Testis (tissue), 3 donors: ENCODE results near the gene SNPH. TPM values are rescaled to one million over a fixed set of nuclear protein-coding genes. Genes with fewer than 3 reads are reported as not detected.

Source experiments
- DNase-seq: peaks from one replicate; pipeline ENCODE4 v3.0.0-alpha.2; 2019
- H3K27ac ChIP-seq, 2 donors: fragments of 200-600 bp; sonication (generic); one replicate each; pipeline ENCODE4 v1.5.1; 2019
- H3K27me3 ChIP-seq: fragments of 200-600 bp; sonication (generic); one replicate; pipeline ENCODE4 v1.5.1; 2019
- H3K36me3 ChIP-seq: fragments of 200-600 bp; sonication (generic); one replicate; pipeline ENCODE4 v1.5.1; 2017; ENCODE audit warnings: low read depth; ENCODE audit errors: missing control alignments
- H3K4me1 ChIP-seq: fragments of 200-600 bp; sonication (generic); one replicate; pipeline ENCODE4 v1.5.1; 2019
- H3K4me3 ChIP-seq, 2 donors: fragments of 200-600 bp; sonication (generic); one replicate each; pipeline ENCODE4 v1.5.1; 2017 to 2019
- H3K9me3 ChIP-seq: fragments of 200-600 bp; sonication (generic); one replicate; pipeline ENCODE4 v1.5.1; 2017
- POLR2A ChIP-seq: fragments of 450-650 bp; IDR thresholded peaks from one replicate; pipeline ENCODE4 v1.6.1; 2017; ENCODE audit warnings: antibody characterized with exemption, mild to moderate bottlenecking, moderate library complexity
- WGBS, 2 donors: methylation state at CpG; one replicate each; pipeline ENCODE4 v1.1.5; 2018; 5-methylcytosine and 5-hydroxymethylcytosine counted together
- intact Hi-C: fragments of 100-400 bp; cut with DNase I; formaldehyde crosslinking; loops from one replicate; pipeline ENCODE4 v1.15.1; 2023; ENCODE audit warnings: low total_unique reads
- polyA plus RNA-seq: library from polyadenylated mRNA; stranded (reverse); fragments of 350-450 nt; fragmentation: Illumina TruSeq; extraction: RNeasy Lipid Tissue Mini Kit (QIAGEN cat#74804); gene quantifications from one replicate; pipeline ENCODE4 v1.2.3, GENCODE V29; 2014; ENCODE audit warnings: low read depth, low replicate concordance; ENCODE audit not compliant: insufficient read depth
- total RNA-seq, 2 donors: library from RNA; depleted of rRNA; stranded (reverse); fragments of >200 nt; gene quantifications; one replicate each; pipeline ENCODE4 v1.2.3, GENCODE V29; 2016
- TF ChIP-seq, protein P1 (sequence below), 3 experiments: fragments of 450-650 bp in 2 of 3; fragments of 200-600 bp in 1 of 3; sonication (generic) in 1 of 3; IDR thresholded peaks; one replicate each; pipeline ENCODE4 v1.5.1; 2016 to 2019; ENCODE audit warnings: antibody characterized with exemption in 3 of 3, mild to moderate bottlenecking in 2 of 3, moderate library complexity in 1 of 3

The SNPH gene
- total and polyA plus RNA-seq, 3 donors from 2014 or later: 4.2 to 10.4 (median 9.0) TPM

- no peak overlapping the region for H3K4me3 ChIP-seq
- no peak overlapping the region for H3K27ac ChIP-seq
- no peaks in the 10 kb centered on the region for H3K4me1 ChIP-seq
- intact Hi-C loops: no loop called here
- no peak for TF ChIP-seq POLR2A
- TF ChIP-seq, protein P1, sequence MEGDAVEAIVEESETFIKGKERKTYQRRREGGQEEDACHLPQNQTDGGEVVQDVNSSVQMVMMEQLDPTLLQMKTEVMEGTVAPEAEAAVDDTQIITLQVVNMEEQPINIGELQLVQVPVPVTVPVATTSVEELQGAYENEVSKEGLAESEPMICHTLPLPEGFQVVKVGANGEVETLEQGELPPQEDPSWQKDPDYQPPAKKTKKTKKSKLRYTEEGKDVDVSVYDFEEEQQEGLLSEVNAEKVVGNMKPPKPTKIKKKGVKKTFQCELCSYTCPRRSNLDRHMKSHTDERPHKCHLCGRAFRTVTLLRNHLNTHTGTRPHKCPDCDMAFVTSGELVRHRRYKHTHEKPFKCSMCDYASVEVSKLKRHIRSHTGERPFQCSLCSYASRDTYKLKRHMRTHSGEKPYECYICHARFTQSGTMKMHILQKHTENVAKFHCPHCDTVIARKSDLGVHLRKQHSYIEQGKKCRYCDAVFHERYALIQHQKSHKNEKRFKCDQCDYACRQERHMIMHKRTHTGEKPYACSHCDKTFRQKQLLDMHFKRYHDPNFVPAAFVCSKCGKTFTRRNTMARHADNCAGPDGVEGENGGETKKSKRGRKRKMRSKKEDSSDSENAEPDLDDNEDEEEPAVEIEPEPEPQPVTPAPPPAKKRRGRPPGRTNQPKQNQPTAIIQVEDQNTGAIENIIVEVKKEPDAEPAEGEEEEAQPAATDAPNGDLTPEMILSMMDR (IDR thresholded peaks at IDR 0.05): no peak
- 83 to 84% methylated on average over 2 of the region's 2 CpGs for WGBS, 2 donors
- H3K27me3 ChIP-seq: no peaks in the 10 kb centered on the region
- H3K9me3 ChIP-seq: no peaks in the 10 kb centered on the region
- no peaks in the 10 kb centered on the region for H3K36me3 ChIP-seq
- no peak for DNase-seq
Measured at GRCh38 chr20:1346315-1346969, 80.3 kb downstream of the SNPH start.

GRCh38 chr20:1353956-1354355, 87.9 kb downstream of the SNPH start:
- intact Hi-C loops: no loop called here
- Histone ChIP-seq H3K9me3 (no peaks in the 10 kb centered on the region), H3K4me1 (no peaks in the 10 kb centered on the region), H3K27me3 (no peaks in the 10 kb centered on the region), H3K27ac (no peak overlapping the region), H3K36me3 (no peaks in the 10 kb centered on the region), H3K4me3 (no peak overlapping the region)
- no peak for DNase-seq
- no peak for TF ChIP-seq POLR2A

GRCh38 chr20:1357921-1358671, 92.0 kb downstream of the SNPH start:
- Histone ChIP-seq H3K27me3 (no peaks in the 10 kb centered on the region), H3K9me3 (no peaks in the 10 kb centered on the region), H3K27ac (no peak overlapping the region), H3K36me3 (no peaks in the 10 kb centered on the region), H3K4me3 (no peak overlapping the region), H3K4me1 (no peaks in the 10 kb centered on the region)
- TF ChIP-seq, protein P1 (IDR thresholded peaks at IDR 0.05): no peak
- TF ChIP-seq POLR2A: no peak
- 93 to 97% methylated on average over 7 to 9 of the region's 9 CpGs for WGBS, 2 donors
- no peak for DNase-seq
- intact Hi-C loops: no loop called here

Other genes starting within 250 kb of the SNPH start
- 100 to 1,000 TPM; 265 to 380 TPM for gene PSMF1, start 147.7 kb upstream of the SNPH start, total RNA-seq
- 331 TPM for gene PSMF1, start 147.7 kb upstream of the SNPH start, polyA plus RNA-seq
- 1 to 10 TPM; 4.8 to 6.7 TPM for gene TMEM74B, start 81.3 kb upstream of the SNPH start, total RNA-seq
- gene TMEM74B, start 81.3 kb upstream of the SNPH start, polyA plus RNA-seq: 3.9 TPM
- 1 to 10 TPM; 1.1 to 1.7 TPM for gene C20orf202, start 62.8 kb upstream of the SNPH start, total RNA-seq
- 0.84 TPM for gene C20orf202, start 62.8 kb upstream of the SNPH start, polyA plus RNA-seq
- gene RAD21L1, start 40.2 kb upstream of the SNPH start, total RNA-seq: 10 to 100 TPM in 1 of 2 donors, 1 to 10 TPM in 1; 7.5 to 13.7 TPM
- 12.1 TPM for gene RAD21L1, start 40.2 kb upstream of the SNPH start, polyA plus RNA-seq
- gene SDCBP2, start 62.8 kb downstream of the SNPH start, total RNA-seq: 1 to 10 TPM; 5.5 to 6.4 TPM
- gene SDCBP2, start 62.8 kb downstream of the SNPH start, polyA plus RNA-seq: 10.9 TPM
- 100 to 1,000 TPM in 1 of 2 donors, 10 to 100 TPM in 1; 90.9 to 122 TPM for gene FKBP1A, start 126.8 kb downstream of the SNPH start, total RNA-seq
- 182 TPM for gene FKBP1A, start 126.8 kb downstream of the SNPH start, polyA plus RNA-seq
- gene NSFL1C, start 200.6 kb downstream of the SNPH start, total RNA-seq: 10 to 100 TPM; 61.8 to 63.9 TPM
- gene NSFL1C, start 200.6 kb downstream of the SNPH start, polyA plus RNA-seq: 107 TPM
- 1 to 10 TPM in 1 of 2 donors, under 1 TPM in 1; 0.63 to 3.3 TPM for gene SIRPB2, start 225.1 kb downstream of the SNPH start, total RNA-seq
- gene SIRPB2, start 225.1 kb downstream of the SNPH start, polyA plus RNA-seq: 1.5 TPM